Muscle layer of duodenum (tissue), 2 donors: ENCODE measurements around the gene PRDM16.

Experiments
- H3K27ac ChIP-seq: one replicate; pipeline ENCODE4 v1.7.0; 2013; ENCODE audit warnings: mild to moderate bottlenecking, low read length
- H3K27me3 ChIP-seq: one replicate; pipeline ENCODE4 v1.7.0; 2013; ENCODE audit warnings: low read depth, mild to moderate bottlenecking, control low read depth, low read length
- H3K36me3 ChIP-seq, 2 donors: one replicate each; pipeline ENCODE4 v1.7.0; 2013; ENCODE audit warnings: low read length in 2 of 2, control low read depth in 1 of 2, mild to moderate bottlenecking in 1 of 2; ENCODE audit not compliant: insufficient read depth in 2 of 2, control insufficient read depth in 1 of 2
- H3K4me1 ChIP-seq, 2 donors: one replicate each; pipeline ENCODE4 v1.7.0; 2013; ENCODE audit warnings: low read length in 2 of 2, mild to moderate bottlenecking in 2 of 2, control low read depth in 1 of 2, moderate library complexity in 1 of 2; ENCODE audit not compliant: insufficient read depth in 2 of 2, control insufficient read depth in 1 of 2
- H3K4me3 ChIP-seq, 2 donors: one replicate each; pipeline ENCODE4 v1.7.0; 2013; ENCODE audit warnings: low read length in 2 of 2, low read depth in 1 of 2, mild to moderate bottlenecking in 1 of 2
- H3K9me3 ChIP-seq, 2 donors: one replicate each; pipeline ENCODE4 v1.7.0; 2013; ENCODE audit warnings: low read length in 2 of 2, control low read depth in 1 of 2, mild to moderate bottlenecking in 1 of 2; ENCODE audit not compliant: control insufficient read depth in 1 of 2
- donor health status: healthy.

Gene PRDM16

DNA sequence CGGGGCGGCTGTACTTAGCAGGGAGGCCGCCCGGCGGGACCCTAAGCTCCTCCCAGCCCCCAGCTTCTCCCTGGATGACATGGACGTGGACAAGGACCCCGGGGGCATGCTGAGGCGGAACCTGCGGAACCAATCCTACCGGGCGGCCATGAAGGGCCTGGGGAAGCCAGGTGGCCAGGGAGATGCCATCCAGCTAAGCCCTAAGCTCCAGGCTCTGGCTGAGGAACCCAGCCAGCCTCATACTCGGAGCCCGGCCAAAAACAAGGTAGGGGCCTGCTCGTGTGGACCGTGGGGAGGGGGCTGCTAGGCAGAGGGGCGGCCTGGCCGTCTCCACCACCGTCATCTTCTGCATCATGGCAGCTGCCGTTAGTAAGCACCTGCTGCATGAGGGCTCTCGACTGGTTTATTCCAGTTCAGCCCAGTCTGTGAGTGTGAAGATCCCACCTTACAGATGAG is 394.4 kb downstream of the PRDM16 start:
- Histone ChIP-seq H3K36me3 (no peaks in the 10 kb centered on the region), H3K4me1 (no peaks in the 10 kb centered on the region), H3K27ac (no peak overlapping the region), H3K9me3 (no peaks in the 10 kb centered on the region), H3K27me3 (no peaks in the 10 kb centered on the region), H3K4me3 (no peak overlapping the region)

DNA sequence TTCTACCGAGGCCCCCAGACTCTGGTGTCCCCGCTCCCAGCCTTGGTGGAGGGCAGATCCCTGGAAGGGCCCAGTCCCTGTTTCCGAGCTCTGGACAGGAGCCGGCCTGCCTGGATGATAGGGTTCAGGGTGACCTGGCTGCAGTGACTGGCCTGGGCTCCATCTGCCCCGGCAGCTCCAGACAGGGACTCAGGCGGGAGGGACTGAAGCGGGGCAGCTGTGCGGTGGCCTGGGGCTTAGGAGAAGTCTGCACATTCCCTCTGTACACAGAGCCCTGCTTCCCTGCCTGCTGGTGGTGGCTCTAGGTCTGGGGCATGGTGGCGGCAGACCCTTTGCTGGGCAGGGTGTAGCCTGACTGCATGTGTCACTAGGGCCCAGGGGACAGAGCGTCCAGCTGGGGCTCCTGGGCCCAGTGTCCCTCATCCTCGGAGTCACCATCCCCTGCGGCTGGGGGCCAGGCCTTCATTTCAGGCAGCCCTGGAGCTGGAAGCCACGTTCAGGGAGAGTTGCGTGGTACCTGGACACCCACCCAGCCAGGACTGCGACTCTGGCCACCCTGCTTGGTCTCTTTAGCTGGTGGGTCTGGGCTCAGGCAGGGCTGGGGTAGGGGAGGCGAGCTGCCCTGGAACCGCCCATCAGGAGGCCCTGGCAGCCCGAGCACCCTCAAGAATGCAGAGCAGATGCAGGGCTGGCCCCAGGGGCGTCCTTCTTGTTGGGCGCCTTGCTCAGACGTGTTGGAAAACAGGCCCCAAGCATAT is 395.1 kb downstream of the PRDM16 start:
- Histone ChIP-seq H3K4me3 (no peak overlapping the region), H3K27ac (no peak overlapping the region), H3K4me1 (no peaks in the 10 kb centered on the region), H3K36me3 (no peaks in the 10 kb centered on the region), H3K27me3 (no peaks in the 10 kb centered on the region), H3K9me3 (no peaks in the 10 kb centered on the region)

DNA sequence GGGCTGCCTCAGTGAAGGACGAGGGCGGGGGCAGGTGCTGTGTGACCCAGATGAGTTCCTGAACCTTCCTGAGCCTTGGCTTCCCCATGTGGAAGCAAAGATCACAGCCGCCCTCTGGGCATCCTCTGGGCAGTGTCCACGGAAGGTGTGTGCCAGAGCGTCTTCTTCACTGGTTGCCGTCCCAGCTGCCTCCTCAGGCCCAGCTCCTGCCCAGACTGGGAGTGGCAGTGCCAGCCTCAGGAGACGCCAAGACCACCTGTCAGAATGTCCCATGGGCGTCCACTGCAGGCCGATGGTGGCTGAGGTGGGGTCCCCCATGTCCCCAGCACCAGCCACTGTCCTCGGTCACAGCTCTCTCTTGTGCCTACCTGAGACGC is 395.6 kb downstream of the PRDM16 start:
- Histone ChIP-seq H3K27ac (no peak overlapping the region), H3K9me3 (no peaks in the 10 kb centered on the region), H3K36me3 (no peaks in the 10 kb centered on the region), H3K27me3 (no peaks in the 10 kb centered on the region), H3K4me3 (no peak overlapping the region), H3K4me1 (no peaks in the 10 kb centered on the region)

DNA sequence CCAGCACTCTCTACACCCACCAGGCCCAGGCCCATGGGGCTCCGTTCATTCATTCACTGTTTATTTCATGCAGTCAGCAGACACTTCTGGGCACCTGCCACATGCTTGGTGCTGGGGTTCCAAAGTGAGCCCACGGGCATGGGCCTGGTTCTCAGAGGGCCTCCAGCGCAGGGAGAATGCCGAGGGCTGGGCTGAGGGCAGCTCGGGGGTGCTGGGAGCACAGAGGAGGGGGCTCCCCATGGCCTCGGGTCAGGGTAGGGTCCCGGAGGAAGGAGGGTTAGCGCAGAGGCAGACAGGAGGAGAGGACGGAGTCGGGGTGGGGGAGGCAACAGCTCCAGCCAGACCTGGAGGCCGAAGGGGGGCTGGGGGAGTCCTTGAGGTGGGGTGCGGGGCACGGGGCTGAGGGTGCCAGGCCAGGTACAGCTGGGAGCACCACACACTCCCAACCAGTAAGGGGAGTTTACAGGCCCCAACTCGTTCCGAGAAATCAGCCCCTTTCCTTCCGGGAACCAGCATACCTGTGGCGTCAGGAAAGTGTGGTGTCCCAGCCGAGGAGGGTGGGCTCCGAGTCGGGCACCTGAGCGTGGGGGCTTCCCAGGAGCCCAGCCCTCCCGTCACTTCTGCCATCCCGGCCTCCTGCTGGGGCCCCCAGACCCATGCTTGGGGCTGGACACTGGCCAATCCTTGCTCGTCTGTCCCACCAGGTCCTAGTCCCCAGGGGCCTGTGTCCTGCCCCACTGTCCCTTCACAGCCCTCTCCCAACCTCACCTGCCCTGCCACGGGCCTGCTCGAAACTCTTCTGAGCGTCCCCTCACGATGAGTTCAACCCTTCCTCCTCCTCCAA is 396.3 kb downstream of the PRDM16 start:
- Histone ChIP-seq H3K9me3 (no peaks in the 10 kb centered on the region), H3K4me3 (no peak overlapping the region), H3K27ac (no peak overlapping the region), H3K27me3 (no peaks in the 10 kb centered on the region), H3K4me1 (no peaks in the 10 kb centered on the region), H3K36me3 (no peaks in the 10 kb centered on the region)

DNA sequence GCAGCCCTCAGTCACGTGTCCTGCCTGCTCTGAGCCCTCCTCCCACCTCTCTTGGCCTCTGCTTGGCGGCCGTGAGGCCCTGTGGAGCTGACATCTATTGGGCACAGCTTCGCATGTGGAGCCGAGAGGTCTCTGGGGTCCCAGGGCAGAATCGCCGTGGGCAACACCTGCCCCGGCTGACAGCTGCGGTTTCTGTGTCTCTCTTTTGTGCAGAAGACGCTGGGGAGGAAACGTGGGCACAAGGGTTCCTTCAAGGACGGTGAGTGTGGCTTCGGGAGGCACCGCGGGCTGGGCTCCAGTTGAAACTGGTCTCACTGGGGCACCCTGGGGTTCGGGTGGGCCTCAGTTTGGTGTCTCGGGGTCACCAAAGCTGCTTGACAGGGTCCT is 396.9 kb downstream of the PRDM16 start:
- Histone ChIP-seq H3K36me3 (no peaks in the 10 kb centered on the region), H3K9me3 (no peaks in the 10 kb centered on the region), H3K4me1 (no peaks in the 10 kb centered on the region), H3K27me3 (no peaks in the 10 kb centered on the region), H3K27ac (no peak overlapping the region), H3K4me3 (no peak overlapping the region)

DNA sequence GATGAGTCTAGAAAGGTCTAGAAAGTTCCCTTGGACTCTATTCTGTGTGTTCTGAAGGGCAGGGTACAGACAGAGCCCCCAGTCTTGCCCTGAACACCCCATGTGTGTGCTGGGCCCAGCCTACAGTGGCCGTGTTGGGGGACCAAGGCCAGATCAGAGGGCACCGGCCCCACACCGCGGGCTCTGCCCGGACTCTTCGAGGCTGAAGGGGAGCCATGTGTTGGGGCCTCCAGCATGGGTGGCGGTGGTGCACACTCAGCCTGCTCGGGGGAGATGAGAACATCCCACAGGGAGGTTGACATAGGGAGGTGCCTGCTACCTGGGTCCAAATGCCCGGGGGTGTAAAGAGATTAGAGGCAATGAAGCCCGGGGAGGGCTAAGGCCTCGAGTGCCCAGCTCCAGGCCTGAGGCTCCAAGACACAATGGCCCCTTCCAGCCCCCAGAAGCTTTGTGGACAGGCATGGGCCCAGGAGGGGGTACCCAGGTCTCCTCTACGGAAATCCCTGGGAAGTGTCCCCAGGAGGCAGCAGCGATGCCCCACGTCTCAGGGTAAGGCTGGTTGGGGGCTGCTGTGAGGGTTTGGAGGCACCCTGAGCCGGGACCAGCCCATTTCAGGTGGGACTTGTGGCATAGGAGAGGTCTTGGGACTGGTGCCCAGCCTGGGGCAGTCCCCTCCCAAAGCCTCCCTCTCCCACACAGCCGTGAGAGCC is 397.5 kb downstream of the PRDM16 start:
- Histone ChIP-seq H3K4me1 (peaks cover 0 to 6% of the 10 kb centered on the region in 2 donors), H3K27me3 (no peaks in the 10 kb centered on the region), H3K4me3 (no peak overlapping the region), H3K27ac (no peak overlapping the region), H3K36me3 (no peaks in the 10 kb centered on the region), H3K9me3 (no peaks in the 10 kb centered on the region)

DNA sequence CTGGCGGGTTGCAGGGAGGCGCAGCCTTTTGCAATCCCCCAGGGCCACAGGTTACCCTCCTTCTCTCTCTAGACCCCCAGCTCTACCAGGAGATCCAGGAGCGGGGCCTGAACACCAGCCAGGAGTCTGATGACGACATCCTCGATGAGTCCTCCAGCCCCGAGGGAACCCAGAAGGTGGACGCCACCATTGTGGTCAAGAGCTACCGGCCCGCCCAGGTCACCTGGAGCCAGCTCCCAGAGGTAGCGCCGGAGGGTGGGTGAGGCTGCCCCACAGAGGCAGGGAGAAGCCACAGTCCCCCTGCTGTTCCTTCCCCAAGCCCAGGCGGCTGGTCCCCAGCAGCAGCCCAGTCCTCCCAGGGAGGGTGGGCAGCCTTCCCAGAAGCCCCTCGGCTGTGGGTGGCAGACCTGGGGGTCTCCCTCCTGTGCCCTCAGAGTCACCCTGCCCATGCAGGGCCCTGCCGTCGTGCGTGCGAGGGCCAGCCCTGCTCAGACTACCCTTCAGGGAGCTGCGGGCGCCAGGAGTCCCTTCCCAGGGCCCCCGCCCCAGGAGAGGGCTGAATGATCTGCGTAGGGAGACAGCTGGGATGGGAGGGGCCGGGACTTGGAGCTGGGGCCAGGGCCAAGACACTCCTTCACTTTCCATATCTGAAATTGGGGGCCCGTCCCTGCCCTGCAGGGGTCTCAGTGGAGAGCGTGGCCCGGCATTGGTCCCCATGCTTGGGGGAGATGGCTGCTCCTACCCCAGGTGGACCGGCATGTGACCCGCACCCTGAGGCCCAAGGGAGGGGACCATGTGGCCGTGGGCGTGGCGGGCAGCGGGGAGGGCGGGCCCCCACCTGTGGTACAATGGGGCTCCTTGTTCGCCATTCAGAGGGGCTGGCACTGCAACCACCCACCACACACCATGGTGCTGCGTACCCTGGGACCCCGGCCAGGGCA is 398.4 kb downstream of the PRDM16 start:
- Histone ChIP-seq H3K4me3 (no peak overlapping the region), H3K27ac (no peak overlapping the region), H3K36me3 (no peaks in the 10 kb centered on the region), H3K27me3 (no peaks in the 10 kb centered on the region), H3K9me3 (no peaks in the 10 kb centered on the region), H3K4me1 (peaks cover 0 to 7% of the 10 kb centered on the region in 2 donors)

- no peak overlapping the region for H3K27ac ChIP-seq
- H3K4me1 ChIP-seq, result peaks cover 0 to 7% of the 10 kb centered on the region in 2 donors
- H3K9me3 ChIP-seq, result no peaks in the 10 kb centered on the region
- no peaks in the 10 kb centered on the region for H3K27me3 ChIP-seq
- H3K36me3 ChIP-seq, result no peaks in the 10 kb centered on the region
- H3K4me3 ChIP-seq, result no peak overlapping the region
Observed at GRCh38 chr1:3468236-3469103, 399.5 kb downstream of the PRDM16 start.

- H3K4me1 ChIP-seq, result peaks cover 0 to 7% of the 10 kb centered on the region in 2 donors
- H3K4me3 ChIP-seq, result no peak overlapping the region
- H3K36me3 ChIP-seq, result peaks cover 0 to 3% of the 10 kb centered on the region in 2 donors
- H3K9me3 ChIP-seq, result no peaks in the 10 kb centered on the region
- no peak overlapping the region for H3K27ac ChIP-seq
- H3K27me3 ChIP-seq, result no peaks in the 10 kb centered on the region
Observed at GRCh38 chr1:3469104-3469848, 400.3 kb downstream of the PRDM16 start.
